Raji (cell line): ENCODE measurements around the gene SNTG2.

Experiments
- POLR2A ChIP-seq: IDR thresholded peaks from 2 replicates; pipeline ENCODE4 v1.6.1; 2011; ENCODE audit warnings: low read depth, low read length, control low read depth; ENCODE audit not compliant: insufficient read depth

The SNTG2 gene

GRCh38 chr2:1147873-1148612 is 197.4 kb downstream of the SNTG2 start:
- TF ChIP-seq POLR2A = no peak

GRCh38 chr2:1150724-1151511 is 200.3 kb downstream of the SNTG2 start:
- TF ChIP-seq POLR2A = no peak

GRCh38 chr2:1152375-1152774 is 201.7 kb downstream of the SNTG2 start:
- TF ChIP-seq POLR2A = no peak

GRCh38 chr2:1153920-1154319 is 203.3 kb downstream of the SNTG2 start:
- no peak for TF ChIP-seq POLR2A

GRCh38 chr2:1154710-1155594 is 204.3 kb downstream of the SNTG2 start:
- no peak for TF ChIP-seq POLR2A

- TF ChIP-seq POLR2A = no peak
Measured at GRCh38 chr2:1156059-1156458, 205.4 kb downstream of the SNTG2 start.

- TF ChIP-seq POLR2A = no peak
Measured at GRCh38 chr2:1156531-1156930, 205.9 kb downstream of the SNTG2 start.

GRCh38 chr2:1157107-1157506 is 206.5 kb downstream of the SNTG2 start:
- no peak for TF ChIP-seq POLR2A

- no peak for TF ChIP-seq POLR2A
Measured at GRCh38 chr2:1159013-1159412, 208.4 kb downstream of the SNTG2 start.

GRCh38 chr2:1162246-1162645 is 211.6 kb downstream of the SNTG2 start:
- no peak for TF ChIP-seq POLR2A

GRCh38 chr2:1162768-1163584 is 212.3 kb downstream of the SNTG2 start:
- no peak for TF ChIP-seq POLR2A

- TF ChIP-seq POLR2A = no peak
Measured at GRCh38 chr2:1166976-1167375, 216.3 kb downstream of the SNTG2 start.

GRCh38 chr2:1168846-1169245 is 218.2 kb downstream of the SNTG2 start:
- no peak for TF ChIP-seq POLR2A

GRCh38 chr2:1169291-1169949 is 218.8 kb downstream of the SNTG2 start:
- no peak for TF ChIP-seq POLR2A
